Lung (tissue), 12 donors: Measurements from ENCODE around the gene ITGB6. TPM values are rescaled to one million over a fixed set of nuclear protein-coding genes. Genes with fewer than 3 reads are reported as not detected.

Experiments used
- ATAC-seq: fragments of 200-7000 bp; cut with Tn5 transposase; one replicate; pipeline ENCODE4 v1.9.1; 2020; ENCODE audit warnings: moderate number of reproducible peaks; ENCODE audit not compliant: insufficient read depth, low FRiP score
- DNase-seq, 3 donors: peaks; one replicate each; pipeline ENCODE4 v3.0.0-alpha.2; 2013 to 2017
- H3K27ac ChIP-seq, 2 donors: one replicate each; pipeline ENCODE4 v1.5.1; 2013; ENCODE audit warnings: mild to moderate bottlenecking in 2 of 2, moderate library complexity in 2 of 2, control low read depth in 1 of 2, inconsistent platforms in 1 of 2, low read depth in 1 of 2, low read length in 1 of 2
- H3K27me3 ChIP-seq, 3 donors: one replicate each; pipeline ENCODE4 v1.5.1; 2013; ENCODE audit warnings: low read length in 2 of 3; ENCODE audit not compliant: control insufficient read depth in 3 of 3, insufficient read depth in 3 of 3
- H3K36me3 ChIP-seq, 4 donors: one replicate each; pipeline ENCODE4 v1.5.1; 2013; ENCODE audit warnings: low read length in 4 of 4, mild to moderate bottlenecking in 1 of 4, moderate library complexity in 1 of 4; ENCODE audit not compliant: control insufficient read depth in 4 of 4, insufficient read depth in 4 of 4
- H3K4me1 ChIP-seq, 5 donors: one replicate each; pipeline ENCODE4 v1.5.1; 2013; ENCODE audit warnings: low read length in 5 of 5, mild to moderate bottlenecking in 2 of 5, moderate library complexity in 1 of 5; ENCODE audit not compliant: control insufficient read depth in 5 of 5, insufficient read depth in 5 of 5
- H3K4me3 ChIP-seq: one replicate; pipeline ENCODE4 v1.5.1; 2013; ENCODE audit warnings: mild to moderate bottlenecking, control low read depth, moderate library complexity
- H3K9ac ChIP-seq, 2 donors: one replicate each; pipeline ENCODE4 v1.5.1; 2013; ENCODE audit warnings: low read length in 2 of 2, control low read depth in 1 of 2; ENCODE audit not compliant: insufficient read depth in 1 of 2
- H3K9me3 ChIP-seq, 4 donors: one replicate each; pipeline ENCODE4 v1.5.1; 2013; ENCODE audit warnings: low read length in 3 of 4, mild to moderate bottlenecking in 1 of 4, moderate library complexity in 1 of 4; ENCODE audit not compliant: control insufficient read depth in 4 of 4, insufficient read depth in 3 of 4
- WGBS, 2 donors: extraction: QIAGEN DNeasy Blood & Tissue Kit; methylation state at CpG; one replicate each; pipeline ENCODE4 v1.1.7; 2013; 5-methylcytosine and 5-hydroxymethylcytosine counted together
- polyA plus RNA-seq, 2 donors: library from polyadenylated mRNA; stranded (reverse); fragments of 200-250 nt; gene quantifications; one replicate each; pipeline ENCODE4 v1.2.1, GENCODE V29; 2013
- total RNA-seq, 2 donors: library from RNA; depleted of rRNA in 1 of 2; stranded (reverse); fragments of >200 nt in 1 of 2; gene quantifications; one replicate each; pipeline ENCODE4 v1.2.1, GENCODE V29; 2014 to 2021
- TF ChIP-seq, protein P1 (sequence below): IDR thresholded peaks from 2 replicates; pipeline ENCODE4 v1.5.1; 2012; ENCODE audit warnings: mild to moderate bottlenecking; ENCODE audit errors: control extremely low read depth, extremely low read depth
- donor health status: control.
- donor health status: control.
- donor health status: Bipolar disorder and iron deficiency.
- donor health status: healthy.
- donor health status: DM: yes; HTN: yes; CAD: no.

ITGB6 gene
- total and polyA plus RNA-seq, 4 donors = 35.1 to 141 (median 41.8) TPM

GRCh38 chr2:160225722-160226121, 25.6 kb upstream of the ITGB6 start:
- WGBS, 2 donors = 88 to 94% methylated on average over 4 of the region's 4 CpGs
- TF ChIP-seq, protein P1, sequence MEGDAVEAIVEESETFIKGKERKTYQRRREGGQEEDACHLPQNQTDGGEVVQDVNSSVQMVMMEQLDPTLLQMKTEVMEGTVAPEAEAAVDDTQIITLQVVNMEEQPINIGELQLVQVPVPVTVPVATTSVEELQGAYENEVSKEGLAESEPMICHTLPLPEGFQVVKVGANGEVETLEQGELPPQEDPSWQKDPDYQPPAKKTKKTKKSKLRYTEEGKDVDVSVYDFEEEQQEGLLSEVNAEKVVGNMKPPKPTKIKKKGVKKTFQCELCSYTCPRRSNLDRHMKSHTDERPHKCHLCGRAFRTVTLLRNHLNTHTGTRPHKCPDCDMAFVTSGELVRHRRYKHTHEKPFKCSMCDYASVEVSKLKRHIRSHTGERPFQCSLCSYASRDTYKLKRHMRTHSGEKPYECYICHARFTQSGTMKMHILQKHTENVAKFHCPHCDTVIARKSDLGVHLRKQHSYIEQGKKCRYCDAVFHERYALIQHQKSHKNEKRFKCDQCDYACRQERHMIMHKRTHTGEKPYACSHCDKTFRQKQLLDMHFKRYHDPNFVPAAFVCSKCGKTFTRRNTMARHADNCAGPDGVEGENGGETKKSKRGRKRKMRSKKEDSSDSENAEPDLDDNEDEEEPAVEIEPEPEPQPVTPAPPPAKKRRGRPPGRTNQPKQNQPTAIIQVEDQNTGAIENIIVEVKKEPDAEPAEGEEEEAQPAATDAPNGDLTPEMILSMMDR = no peak
- no peak overlapping the region for H3K27ac ChIP-seq
- DNase-seq (no peak), ATAC-seq (no peak)
- peaks cover under 1 to 19% (median 8%) of the 10 kb centered on the region in 5 donors for H3K4me1 ChIP-seq
- no peaks in the 10 kb centered on the region for H3K27me3 ChIP-seq
- no peak overlapping the region for H3K4me3 ChIP-seq
- H3K36me3 ChIP-seq = no peaks in the 10 kb centered on the region
- H3K9me3 ChIP-seq = no peaks in the 10 kb centered on the region
- H3K9ac ChIP-seq = no peak overlapping the region

DNA sequence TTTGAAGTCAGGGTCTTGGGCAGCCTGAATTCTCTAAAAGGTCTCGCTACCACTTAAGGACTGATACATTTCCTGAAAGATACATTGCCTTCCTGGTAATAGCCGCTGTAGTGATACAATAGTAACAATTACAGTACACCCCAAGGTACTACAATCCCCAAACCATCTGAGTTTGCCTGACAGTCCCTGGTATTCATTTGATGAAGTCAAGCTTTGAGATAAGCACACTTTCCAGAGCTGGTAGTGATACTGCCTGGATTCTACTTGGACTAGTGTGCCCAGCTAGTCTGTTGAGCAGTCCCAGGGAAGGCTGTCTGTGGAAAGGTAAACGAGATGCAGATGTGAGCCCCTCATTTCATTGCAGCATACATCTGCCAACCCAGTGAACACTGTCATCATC, 24.4 kb upstream of the ITGB6 start:
- ATAC-seq = no peak
- H3K4me1 ChIP-seq = peaks cover 5 to 20% (median 8%) of the 10 kb centered on the region in 5 donors
- DNase-seq = no peak

DNA sequence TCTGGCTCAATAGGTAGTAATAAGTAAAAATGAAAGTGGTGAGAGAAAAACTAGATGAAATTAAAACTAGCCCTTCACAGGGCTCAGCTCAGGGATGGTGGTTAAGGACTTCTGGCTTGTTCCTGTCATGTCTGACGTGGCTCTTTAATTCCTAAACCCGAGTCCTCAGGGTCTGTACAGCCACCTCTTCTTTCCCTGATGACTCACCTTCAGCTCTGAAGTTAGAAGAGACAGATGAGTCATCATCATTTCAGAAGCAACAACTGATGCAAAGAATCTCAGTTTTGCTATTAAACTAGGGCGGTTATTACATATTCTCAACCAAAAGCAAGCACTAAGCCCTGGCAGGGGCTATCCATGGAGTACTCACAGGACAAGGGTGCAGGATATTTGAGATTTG, 24.0 kb upstream of the ITGB6 start:
- no peak overlapping the region for H3K4me3 ChIP-seq
- TF ChIP-seq, protein P1 = no peak
- no peak for DNase-seq
- peaks cover 5 to 20% (median 8%) of the 10 kb centered on the region in 5 donors for H3K4me1 ChIP-seq
- H3K36me3 ChIP-seq = no peaks in the 10 kb centered on the region
- no peaks in the 10 kb centered on the region for H3K27me3 ChIP-seq
- ATAC-seq = peak; percentile 48
- no peak overlapping the region for H3K9ac ChIP-seq
- H3K27ac ChIP-seq = no peak overlapping the region
- H3K9me3 ChIP-seq = no peaks in the 10 kb centered on the region
- WGBS, 2 donors = 54 to 75% methylated on average over 3 of the region's 3 CpGs

More for the DNA sequence above, 24.4 kb upstream of the ITGB6 start:
- no peak overlapping the region for H3K9ac ChIP-seq
- H3K27ac ChIP-seq = peak overlapping the region in 1 of 2 donors; percentile 62
- no peak overlapping the region for H3K4me3 ChIP-seq
- H3K9me3 ChIP-seq = no peaks in the 10 kb centered on the region
- TF ChIP-seq, protein P1 = no peak
- H3K36me3 ChIP-seq = no peaks in the 10 kb centered on the region
- 93 to 99% methylated on average over 3 of the region's 3 CpGs for WGBS, 2 donors
- H3K27me3 ChIP-seq = no peaks in the 10 kb centered on the region

DNA sequence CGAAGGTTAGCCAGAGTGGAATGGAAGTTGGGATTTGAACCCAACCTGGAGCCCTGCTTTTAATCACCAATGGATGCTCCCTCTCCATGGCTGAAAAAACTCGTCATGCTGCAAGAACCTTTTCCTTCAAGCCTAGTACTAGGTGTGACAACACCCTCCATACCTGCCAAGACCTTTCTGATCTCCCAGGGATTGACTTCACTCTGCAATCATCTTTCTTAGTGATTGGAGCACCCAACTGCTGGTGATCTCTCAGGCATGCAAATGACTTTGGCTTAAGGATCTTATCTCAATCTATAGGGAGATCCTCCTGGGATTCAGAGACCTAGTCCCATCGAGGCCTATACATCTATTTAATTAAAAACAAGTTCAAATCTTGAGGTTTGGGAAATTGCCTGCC, 23.5 kb upstream of the ITGB6 start:
- TF ChIP-seq, protein P1 = no peak
- Histone ChIP-seq H3K27ac (peak overlapping the region in 1 of 2 donors; percentile 64), H3K4me1 (peaks cover 5 to 20% (median 8%) of the 10 kb centered on the region in 5 donors), H3K9ac (no peak overlapping the region), H3K27me3 (no peaks in the 10 kb centered on the region), H3K36me3 (no peaks in the 10 kb centered on the region), H3K4me3 (no peak overlapping the region), H3K9me3 (no peaks in the 10 kb centered on the region)
- 81 to 87% methylated on average over 3 of the region's 3 CpGs for WGBS, 2 donors
- ATAC-seq (no peak), DNase-seq (no peak)
